Neuronal stem cell (in vitro differentiated cells): ENCODE data around the gene NR1D2.
"Not testable (repeated sequence)": the region's sequence is repeated elsewhere in the genome, so short reads cannot be mapped to it uniquely, and the experiment has no call there.

Experiments used
- DNase-seq: peaks from one replicate; pipeline ENCODE4 v3.0.0-alpha.2; 2013; ENCODE audit warnings: low spot score
- H2AFZ ChIP-seq: one replicate; pipeline ENCODE4 v1.6.1; 2013; ENCODE audit warnings: mild to moderate bottlenecking, low read length, inconsistent platforms
- H2AK5ac ChIP-seq: 2 replicates; pipeline ENCODE4 v1.6.1; 2013; ENCODE audit warnings: low read depth, mild to moderate bottlenecking, inconsistent platforms, low read length, moderate library complexity, mixed read lengths
- H2BK120ac ChIP-seq: 2 replicates; pipeline ENCODE4 v1.6.1; 2013; ENCODE audit warnings: low read depth, mild to moderate bottlenecking, inconsistent platforms, low read length, moderate library complexity, mixed read lengths
- H2BK12ac ChIP-seq: one replicate; pipeline ENCODE4 v1.6.1; 2013; ENCODE audit warnings: low read length, inconsistent platforms
- H2BK15ac ChIP-seq: 2 replicates; pipeline ENCODE4 v1.6.1; 2013; ENCODE audit warnings: mild to moderate bottlenecking, low read length, inconsistent platforms, mixed read lengths
- H2BK5ac ChIP-seq: one replicate; pipeline ENCODE4 v1.6.1; 2013; ENCODE audit warnings: inconsistent platforms, mild to moderate bottlenecking, low read length, moderate library complexity
- H3K14ac ChIP-seq: one replicate; pipeline ENCODE4 v1.6.1; 2013; ENCODE audit warnings: low read length, inconsistent platforms
- H3K18ac ChIP-seq: 2 replicates; pipeline ENCODE4 v1.6.1; 2013; ENCODE audit warnings: low read length, inconsistent platforms
- H3K23ac ChIP-seq: 2 replicates; pipeline ENCODE4 v1.6.1; 2013; ENCODE audit warnings: low read depth, mild to moderate bottlenecking, mixed read lengths, low read length, inconsistent platforms; ENCODE audit not compliant: poor library complexity
- H3K27ac ChIP-seq: replicated peaks from 3 replicates; pipeline ENCODE4 v1.5.1; 2013; ENCODE audit warnings: low read length, inconsistent platforms
- H3K27me3 ChIP-seq, 3 experiments: 2 replicates each; pipeline ENCODE4 v1.6.1; 2013; ENCODE audit warnings: low read length in 3 of 3, mild to moderate bottlenecking in 2 of 3, inconsistent platforms in 1 of 3, low read depth in 1 of 3, mixed read lengths in 1 of 3, moderate library complexity in 1 of 3; ENCODE audit not compliant: control insufficient read depth in 3 of 3, insufficient read depth in 3 of 3
- H3K36me3 ChIP-seq, 2 donors: replicated peaks in 1 of 2; 2 replicates each; pipeline ENCODE4 v1.6.1; 2013; ENCODE audit warnings: low read length in 2 of 2; ENCODE audit not compliant: control insufficient read depth in 2 of 2, insufficient read depth in 2 of 2
- H3K4ac ChIP-seq: 2 replicates; pipeline ENCODE4 v1.6.1; 2013; ENCODE audit warnings: inconsistent platforms, mild to moderate bottlenecking, low read length, moderate library complexity
- H3K4me1 ChIP-seq, 2 donors: 1 replicate in 1 of 2; 2 replicates in 1 of 2; pipeline ENCODE4 v1.6.1; 2013; ENCODE audit warnings: low read length in 2 of 2, low read depth in 1 of 2; ENCODE audit not compliant: control insufficient read depth in 2 of 2, insufficient read depth in 1 of 2
- H3K4me2 ChIP-seq: one replicate; pipeline ENCODE4 v1.6.1; 2013; ENCODE audit warnings: mild to moderate bottlenecking, low read length, inconsistent platforms; ENCODE audit not compliant: insufficient read depth, poor library complexity, severe bottlenecking
- H3K4me3 ChIP-seq, 2 donors: 2 replicates each; pipeline ENCODE4 v1.5.1; 2013; ENCODE audit warnings: low read length in 2 of 2, mild to moderate bottlenecking in 2 of 2, inconsistent platforms in 1 of 2, moderate library complexity in 1 of 2
- H3K79me1 ChIP-seq: one replicate; pipeline ENCODE4 v1.6.1; 2013; ENCODE audit warnings: low read depth, mild to moderate bottlenecking, inconsistent platforms, low read length, moderate library complexity
- H3K9ac ChIP-seq: one replicate; pipeline ENCODE4 v1.6.1; 2013; ENCODE audit warnings: mild to moderate bottlenecking, low read depth, low read length, inconsistent platforms; ENCODE audit not compliant: poor library complexity
- H3K9me3 ChIP-seq, 2 donors: replicated peaks in 1 of 2; 2 replicates each; pipeline versions ENCODE3 to v1.6.1; 2013; ENCODE audit warnings: low read length in 2 of 2, mild to moderate bottlenecking in 2 of 2, inconsistent platforms in 1 of 2, low read depth in 1 of 2, mixed read lengths in 1 of 2, moderate library complexity in 1 of 2; ENCODE audit not compliant: control insufficient read depth in 2 of 2, insufficient read depth in 1 of 2
- H4K8ac ChIP-seq: one replicate; pipeline ENCODE4 v1.6.1; 2013; ENCODE audit warnings: low read depth, mild to moderate bottlenecking, inconsistent platforms, low read length, moderate library complexity
- H4K91ac ChIP-seq: one replicate; pipeline ENCODE4 v1.6.1; 2013; ENCODE audit warnings: low read length, low read depth, mild to moderate bottlenecking, inconsistent platforms; ENCODE audit not compliant: poor library complexity
- WGBS, 2 donors: extraction: QIAGEN DNeasy Blood & Tissue Kit; methylation state at CpG; one replicate each; pipeline ENCODE4 v1.1.7; 2013; ENCODE audit warnings: missing lambda C conversion rate in 2 of 2, mixed read lengths in 1 of 2; ENCODE audit not compliant: insufficient read length in 2 of 2, insufficient replicate concordance in 1 of 2; ENCODE audit errors: extremely low coverage in 2 of 2; 5-methylcytosine and 5-hydroxymethylcytosine counted together

The NR1D2 gene

GRCh38 chr3:23917679-23918303 lies 27.3 kb upstream of the NR1D2 start:
- Histone ChIP-seq H3K36me3 (peaks cover 21 to 50% of the 10 kb centered on the region in 2 donors), H3K4me3 (peak overlapping the region; percentile 73 to 96), H2AFZ (peak overlapping the region; percentile 92), H3K4me2 (peak overlapping the region; percentile 55), H3K27ac (peak overlapping the region; percentile 71), H2BK120ac (peak overlapping the region; percentile 81), H3K23ac (peak overlapping the region; percentile 100), H2BK5ac (peak overlapping the region; percentile 97), H3K18ac (peak overlapping the region; percentile 97), H2AK5ac (peak overlapping the region; percentile 98), H3K4me1 (peaks cover 5 to 17% of the 10 kb centered on the region in 2 donors), H3K9ac (peak overlapping the region; percentile 97)
- not testable (repeated sequence) for H3K27me3 ChIP-seq, H3K14ac ChIP-seq, H4K91ac ChIP-seq, H2BK15ac ChIP-seq, H3K9me3 ChIP-seq, H3K4ac ChIP-seq, H2BK12ac ChIP-seq, H4K8ac ChIP-seq, H3K79me1 ChIP-seq
- DNase-seq, result peak; percentile 21
- WGBS, 2 donors, result no CpG with 5 or more reads among the region's 21 CpGs

- peak overlapping the region; percentile 57 to 73 for H3K4me3 ChIP-seq
- not testable (repeated sequence) for H3K27me3 ChIP-seq, H3K27ac ChIP-seq, H2AK5ac ChIP-seq, H3K9ac ChIP-seq, H2BK120ac ChIP-seq, H3K23ac ChIP-seq, H2BK15ac ChIP-seq, H4K8ac ChIP-seq, H3K4ac ChIP-seq, H3K14ac ChIP-seq, DNase-seq, H3K9me3 ChIP-seq, H2BK12ac ChIP-seq, H3K79me1 ChIP-seq, H2AFZ ChIP-seq, H3K18ac ChIP-seq, H2BK5ac ChIP-seq, H4K91ac ChIP-seq
- H3K4me2 ChIP-seq, result peak overlapping the region; percentile 55
- WGBS, 2 donors, result no CpG with 5 or more reads among the region's 12 CpGs
- H3K4me1 ChIP-seq, result peaks cover 5 to 17% of the 10 kb centered on the region in 2 donors
- peaks cover 21 to 50% of the 10 kb centered on the region in 2 donors for H3K36me3 ChIP-seq
These were observed 26.8 kb upstream of the NR1D2 start for GRCh38 chr3:23918331-23918730.

GRCh38 chr3:23919628-23920027 lies 25.5 kb upstream of the NR1D2 start:
- DNase-seq, result no peak
- Histone ChIP-seq H3K14ac (no peak overlapping the region), H2AFZ (no peak overlapping the region), H3K79me1 (peaks cover 10% of the 10 kb centered on the region), H3K36me3 (peaks cover 21 to 48% of the 10 kb centered on the region in 2 donors), H3K27ac (no peak overlapping the region), H3K4me1 (peaks cover 6 to 17% of the 10 kb centered on the region in 2 donors), H2BK15ac (no peak overlapping the region), H2BK12ac (no peak overlapping the region), H3K18ac (no peak overlapping the region), H3K4me2 (no peak overlapping the region), H3K27me3 (no peaks in the 10 kb centered on the region), H3K4me3 (no peak overlapping the region), H3K23ac (no peak overlapping the region), H2AK5ac (no peak overlapping the region), H4K91ac (no peak overlapping the region), H2BK120ac (no peak overlapping the region), H4K8ac (no peak overlapping the region), H2BK5ac (no peak overlapping the region), H3K9ac (no peak overlapping the region), H3K4ac (no peak overlapping the region), H3K9me3 (peaks cover 1 to 5% of the 10 kb centered on the region in 2 donors)
- WGBS, 2 donors, result no CpG with 5 or more reads among the region's 2 CpGs

- DNase-seq, result no peak
- peaks cover 21 to 45% of the 10 kb centered on the region in 2 donors for H3K36me3 ChIP-seq
- no peak overlapping the region for H2AK5ac ChIP-seq
- peaks cover 1 to 5% of the 10 kb centered on the region in 2 donors for H3K9me3 ChIP-seq
- no peak overlapping the region for H2BK15ac ChIP-seq
- H4K8ac ChIP-seq, result no peak overlapping the region
- peaks cover 5 to 14% of the 10 kb centered on the region in 2 donors for H3K4me1 ChIP-seq
- no peak overlapping the region for H3K14ac ChIP-seq
- no peak overlapping the region for H3K4me3 ChIP-seq
- H3K79me1 ChIP-seq, result peaks cover 10% of the 10 kb centered on the region
- no peak overlapping the region for H2AFZ ChIP-seq
- no peak overlapping the region for H4K91ac ChIP-seq
- no peak overlapping the region for H3K4me2 ChIP-seq
- H3K9ac ChIP-seq, result no peak overlapping the region
- H2BK5ac ChIP-seq, result no peak overlapping the region
- no peak overlapping the region for H3K23ac ChIP-seq
- H3K18ac ChIP-seq, result no peak overlapping the region
- no peak overlapping the region for H3K4ac ChIP-seq
- no peaks in the 10 kb centered on the region for H3K27me3 ChIP-seq
- H2BK120ac ChIP-seq, result no peak overlapping the region
- WGBS, 2 donors, result no CpG with 5 or more reads among the region's 5 CpGs
- H3K27ac ChIP-seq, result no peak overlapping the region
- H2BK12ac ChIP-seq, result no peak overlapping the region
These were observed 24.9 kb upstream of the NR1D2 start for GRCh38 chr3:23920151-23920655.
